ENCODE results near the gene RNF182.

GRCh38 chr6:14008809-14009208, 84.1 kb downstream of the RNF182 start:
- TF ChIP-seq CTCF (IDR thresholded peaks at IDR 0.05) (no peak), TAF1 (IDR thresholded peaks at IDR 0.05; ENCODE audit: borderline replicate concordance, low read depth, low read length) (no peak), JUND (IDR thresholded peaks at IDR 0.05) (no peak), EP300 (IDR thresholded peaks at IDR 0.05; ENCODE audit: borderline replicate concordance in 1 of 2, low read depth in 1 of 2, low read length in 1 of 2) (no peak), RAD21 (IDR thresholded peaks at IDR 0.05; ENCODE audit: low read length) (no peak), POLR2AphosphoS5 (IDR thresholded peaks at IDR 0.05; ENCODE audit: low read depth, low read length) (no peak), MAX (IDR thresholded peaks at IDR 0.05; ENCODE audit: low read depth) (no peak), USF1 (IDR thresholded peaks at IDR 0.05; ENCODE audit: borderline replicate concordance, low read depth) (no peak), GABPA (IDR thresholded peaks at IDR 0.05; ENCODE audit: low read depth) (no peak), SIN3A (IDR thresholded peaks at IDR 0.05; ENCODE audit: borderline replicate concordance, low read depth, low read length) (no peak)
